A549 (cell line): ENCODE measurements around the gene BPIFB2. TPM values are rescaled to one million over a fixed set of nuclear protein-coding genes. Genes with fewer than 3 reads are reported as not detected.

Experiments
- ATAC-seq, 2 experiments: fragments of 200-7000 bp in 1 of 2; fragments of >200 bp in 1 of 2; cut with Nextera tagmentation in 1 of 2; cut with Tn5 transposase in 1 of 2; 3 replicates each; pipeline versions ENCODE4 v1.8.0 to v1.9.1; 2018 to 2020; ENCODE audit warnings: mild to moderate bottlenecking in 1 of 2, moderate library complexity in 1 of 2
- CTCF ChIA-PET: fragments of 300-600 bp; sonication (Branson Sonifier 250); formaldehyde crosslinking; extraction: SDS; loops from one replicate; lab custom pipeline; 2021; ENCODE audit warnings: antibody characterized with exemption, inconsistent platforms; lab: Yijun Ruan, JAX
- POLR2A ChIA-PET: fragments of 350-600 bp; formaldehyde crosslinking; extraction: SDS; loops from one replicate; lab custom pipeline; 2021; ENCODE audit warnings: antibody characterized with exemption, inconsistent platforms; lab: Yijun Ruan, JAX
- DNase-seq, 2 experiments: peaks; one replicate each; pipeline versions ENCODE4 v3.0.0 to v3.0.0-alpha.2; 2011 to 2016; ENCODE audit warnings: low read depth in 1 of 2, low spot score in 1 of 2
- FAIRE-seq: peaks from 2 replicates; lab custom pipeline; 2011; peaks lifted over from hg19 to GRCh38; lab: Jason Lieb, UNC
- H3K27ac ChIP-seq, 2 experiments: fragments of >200 bp; sonication (Bioruptor Twin); formaldehyde crosslinking; 3 replicates each; pipeline ENCODE4 v1.5.1; 2016 to 2017
- H3K4me1 ChIP-seq: fragments of >200 bp; sonication (Bioruptor Twin); formaldehyde crosslinking; 3 replicates; pipeline ENCODE4 v1.6.1; 2016
- H3K4me2 ChIP-seq: fragments of >200 bp; sonication (Bioruptor Twin); formaldehyde crosslinking; 3 replicates; pipeline ENCODE4 v1.6.1; 2016
- H3K4me3 ChIP-seq: fragments of >200 bp; sonication (Bioruptor Twin); formaldehyde crosslinking; 3 replicates; pipeline ENCODE4 v1.5.1; 2016
- H3K9me3 ChIP-seq: fragments of >200 bp; sonication (Bioruptor Twin); formaldehyde crosslinking; 3 replicates; pipeline ENCODE4 v1.6.1; 2016
- CBX2 ChIP-seq: fragments of 200-600 bp; sonication (generic); IDR thresholded peaks from 2 replicates; pipeline ENCODE4 v1.6.1; 2016; ENCODE audit warnings: low read depth, mild to moderate bottlenecking, borderline replicate concordance
- CBX8 ChIP-seq: fragments of 200-600 bp; sonication (generic); IDR thresholded peaks from 2 replicates; pipeline ENCODE4 v1.6.1; 2016
- CTCF ChIP-seq: fragments of >200 bp; sonication (Bioruptor Twin); formaldehyde crosslinking; IDR thresholded peaks from 3 replicates; pipeline ENCODE4 v1.5.1; 2016
- E2F6 ChIP-seq: IDR thresholded peaks from 2 replicates; pipeline ENCODE4 v1.6.1; 2012; ENCODE audit warnings: low read depth, borderline replicate concordance
- EP300 ChIP-seq, 2 experiments: fragments of >200 bp; sonication (Bioruptor Twin); formaldehyde crosslinking; IDR thresholded peaks; 2 replicates in 1 of 2; 3 replicates in 1 of 2; pipeline ENCODE4 v1.6.1; 2016 to 2017
- FOXS1 ChIP-seq: fragments of 250-450 bp; sonication (Bioruptor Pico); IDR thresholded peaks from 2 replicates; pipeline ENCODE4 v1.5.0; 2020; ENCODE audit warnings: mild to moderate bottlenecking, moderate library complexity
- HDAC2 ChIP-seq: fragments of 200-600 bp; sonication (generic); IDR thresholded peaks from 2 replicates; pipeline ENCODE4 v1.6.1; 2016
- HMGXB4 ChIP-seq: fragments of 250-450 bp; sonication (Bioruptor Pico); IDR thresholded peaks from 2 replicates; pipeline ENCODE4 v1.5.0; 2021; ENCODE audit warnings: mild to moderate bottlenecking, moderate library complexity, borderline replicate concordance
- HOXB5 ChIP-seq: fragments of 250-450 bp; sonication (Bioruptor Pico); IDR thresholded peaks from 2 replicates; pipeline ENCODE4 v1.5.0; 2020; ENCODE audit warnings: mild to moderate bottlenecking, moderate library complexity
- JUNB ChIP-seq: fragments of >200 bp; sonication (Bioruptor Twin); formaldehyde crosslinking; IDR thresholded peaks from 2 replicates; pipeline ENCODE4 v1.6.1; 2016
- MAX ChIP-seq: IDR thresholded peaks from 2 replicates; pipeline ENCODE4 v1.6.1; 2012
- MAZ ChIP-seq: fragments of 150-350 bp; IDR thresholded peaks from 2 replicates; pipeline ENCODE4 v1.6.1; 2014; ENCODE audit warnings: antibody characterized with exemption, low read depth, low read length, borderline replicate concordance
- NPAS2 ChIP-seq: fragments of 250-450 bp; sonication (Bioruptor Pico); IDR thresholded peaks from 2 replicates; pipeline ENCODE4 v1.8.0; 2022; ENCODE audit warnings: mild to moderate bottlenecking, moderate library complexity, borderline replicate concordance
- RCOR1 ChIP-seq: fragments of 150-350 bp; IDR thresholded peaks from 2 replicates; pipeline ENCODE4 v1.6.1; 2014; ENCODE audit warnings: antibody characterized with exemption, low read length, low read depth
- REST ChIP-seq: fragments of 200-600 bp; sonication (generic); IDR thresholded peaks from 2 replicates; pipeline ENCODE4 v1.6.1; 2016; ENCODE audit warnings: antibody characterized with exemption, mild to moderate bottlenecking, moderate library complexity
- USF2 ChIP-seq: fragments of 450-650 bp; IDR thresholded peaks from 2 replicates; pipeline ENCODE4 v1.6.1; 2014; ENCODE audit warnings: antibody characterized with exemption
- ZC3H11A ChIP-seq: fragments of 450-650 bp; IDR thresholded peaks from 2 replicates; pipeline ENCODE4 v1.6.1; 2014; ENCODE audit warnings: antibody characterized with exemption, mild to moderate bottlenecking
- ZNF302 ChIP-seq: fragments of 250-450 bp; sonication (Bioruptor Pico); IDR thresholded peaks from 2 replicates; pipeline ENCODE4 v1.9.0; 2021; ENCODE audit warnings: inconsistent platforms, mild to moderate bottlenecking, moderate library complexity
- ZSCAN20 ChIP-seq: fragments of 250-450 bp; sonication (Bioruptor Pico); IDR thresholded peaks from 2 replicates; pipeline ENCODE4 v1.8.0; 2022; ENCODE audit warnings: mild to moderate bottlenecking, moderate library complexity
- WGBS: methylation state at CpG from one replicate; pipeline ENCODE4 v1.1.6; 2017; ENCODE audit errors: missing lambda C conversion rate; 5-methylcytosine and 5-hydroxymethylcytosine counted together
- polyA plus RNA-seq, 4 experiments: library from polyadenylated mRNA; depleted of rRNA in 3 of 4; stranded (reverse); fragments of >200 nt; fragmentation: RNase III in 1 of 4; extraction: RNeasy Plus Mini Kit Qiagen cat#74134 plus additional on column Dnase treatment in 1 of 4; gene quantifications; 2 replicates in 3 of 4; 3 replicates in 1 of 4; pipeline ENCODE4 v1.2.3, GENCODE V29; 2011 to 2017
- TF ChIP-seq, protein P1 (sequence below): IDR thresholded peaks from 2 replicates; pipeline ENCODE4 v1.6.1; 2012

Gene BPIFB2
- polyA plus RNA-seq, 2 of the 4 experiments (the other 2 are of a cell fraction): not detected

DNA sequence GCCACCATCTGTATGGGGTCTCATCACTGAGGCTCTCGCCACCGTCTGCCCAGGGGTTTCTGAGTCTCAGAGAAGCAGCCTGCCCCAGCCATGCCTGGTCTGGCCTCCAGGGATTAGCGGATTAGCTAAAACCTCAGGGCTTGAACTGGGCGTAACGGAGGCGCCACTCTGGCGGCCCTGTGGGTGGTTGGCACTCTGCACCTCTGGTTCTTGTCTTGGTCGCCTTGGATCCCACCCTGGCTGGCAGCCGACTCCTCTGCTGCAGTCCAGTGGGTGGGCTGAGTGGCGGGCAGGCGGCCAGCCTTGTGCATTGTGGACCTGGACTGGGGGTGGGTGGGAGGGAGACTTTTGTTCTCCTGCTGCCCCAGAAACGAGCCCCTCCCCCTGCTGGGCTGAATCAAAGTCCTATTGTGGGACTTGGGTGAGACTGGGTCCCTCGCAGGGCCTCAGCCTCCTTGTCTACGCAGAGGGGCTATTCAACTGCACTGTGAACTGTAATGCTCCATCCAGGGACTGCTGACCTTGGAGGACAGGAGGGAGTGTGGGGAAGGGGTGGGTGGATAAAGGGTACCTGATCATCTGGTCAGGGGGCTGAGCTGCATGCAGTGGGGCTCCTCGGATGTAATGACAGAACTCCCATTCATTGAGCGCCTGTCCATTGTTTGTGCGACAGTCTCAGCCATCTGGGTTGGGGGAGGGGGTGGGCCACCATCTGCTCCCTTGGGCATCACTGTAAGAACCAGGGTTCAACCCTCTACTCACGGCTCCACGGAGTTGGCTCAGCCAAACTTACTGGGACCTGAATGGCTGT is 27.2 kb upstream of the BPIFB2 start:
- POLR2A ChIA-PET: no interaction called here
- CTCF ChIA-PET: no interaction called here
- Histone ChIP-seq H3K4me2 (no peak overlapping the region), H3K27ac (no peak overlapping the region), H3K9me3 (no peaks in the 10 kb centered on the region), H3K4me1 (no peaks in the 10 kb centered on the region), H3K4me3 (no peak overlapping the region)
- 62% methylated on average over 11 of the region's 19 CpGs for WGBS
- DNase-seq (no peak), ATAC-seq (no peak), FAIRE-seq (no peak)
- no peak for TF ChIP-seq USF2
- TF ChIP-seq ZNF302 (CRISPR knock-in tag): no peak
- TF ChIP-seq JUNB: no peak
- TF ChIP-seq E2F6: no peak
- no peak for TF ChIP-seq CBX8
- TF ChIP-seq NPAS2 (CRISPR knock-in tag): no peak
- no peak for TF ChIP-seq REST
- TF ChIP-seq ZC3H11A: no peak
- no peak for TF ChIP-seq HDAC2
- TF ChIP-seq, protein P1, sequence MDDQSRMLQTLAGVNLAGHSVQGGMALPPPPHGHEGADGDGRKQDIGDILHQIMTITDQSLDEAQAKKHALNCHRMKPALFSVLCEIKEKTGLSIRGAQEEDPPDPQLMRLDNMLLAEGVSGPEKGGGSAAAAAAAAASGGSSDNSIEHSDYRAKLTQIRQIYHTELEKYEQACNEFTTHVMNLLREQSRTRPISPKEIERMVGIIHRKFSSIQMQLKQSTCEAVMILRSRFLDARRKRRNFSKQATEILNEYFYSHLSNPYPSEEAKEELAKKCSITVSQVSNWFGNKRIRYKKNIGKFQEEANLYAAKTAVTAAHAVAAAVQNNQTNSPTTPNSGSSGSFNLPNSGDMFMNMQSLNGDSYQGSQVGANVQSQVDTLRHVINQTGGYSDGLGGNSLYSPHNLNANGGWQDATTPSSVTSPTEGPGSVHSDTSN: no peak
- no peak for TF ChIP-seq EP300 (IDR thresholded peaks at IDR 0.05)
- TF ChIP-seq ZSCAN20 (CRISPR knock-in tag): no peak
- TF ChIP-seq CBX2: no peak
- TF ChIP-seq FOXS1: no peak
- no peak for TF ChIP-seq HMGXB4 (CRISPR knock-in tag)
- TF ChIP-seq MAZ: no peak
- no peak for TF ChIP-seq MAX
- TF ChIP-seq HOXB5 (CRISPR knock-in tag): no peak
- TF ChIP-seq RCOR1: no peak
- TF ChIP-seq CTCF: no peak
